HG02588 (cell line): ENCODE results near the gene SCN1B.

Source experiments
- ATAC-seq: cut with Tn5 transposase; IDR thresholded peaks from one replicate; pipeline ENCODE4 v1.9.1; 2021; ENCODE audit warnings: mild to moderate bottlenecking, moderate library complexity; ENCODE audit not compliant: unreplicated experiment

SCN1B gene

GRCh38 chr19:35051796-35052195 is 21.5 kb downstream of the SCN1B start:
- no peak for ATAC-seq

GRCh38 chr19:35052599-35053190 is 22.4 kb downstream of the SCN1B start:
- no peak for ATAC-seq

- ATAC-seq = no peak
These were observed 23.5 kb downstream of the SCN1B start for GRCh38 chr19:35053667-35054293.

GRCh38 chr19:35054626-35055025 is 24.4 kb downstream of the SCN1B start:
- ATAC-seq = no peak

GRCh38 chr19:35055715-35056179 is 25.5 kb downstream of the SCN1B start:
- no peak for ATAC-seq

- ATAC-seq = no peak
These were observed 26.3 kb downstream of the SCN1B start for GRCh38 chr19:35056513-35057063.

- ATAC-seq = no peak
These were observed 28.1 kb downstream of the SCN1B start for GRCh38 chr19:35058370-35058769.

- no peak for ATAC-seq
These were observed 28.9 kb downstream of the SCN1B start for GRCh38 chr19:35059006-35059798.

- no peak for ATAC-seq
These were observed 29.5 kb downstream of the SCN1B start for GRCh38 chr19:35059799-35060091.

GRCh38 chr19:35060160-35060855 is 30.0 kb downstream of the SCN1B start:
- no peak for ATAC-seq

GRCh38 chr19:35061583-35062373 is 31.5 kb downstream of the SCN1B start:
- ATAC-seq = no peak

GRCh38 chr19:35062942-35063341 is 32.7 kb downstream of the SCN1B start:
- no peak for ATAC-seq

GRCh38 chr19:35063940-35064818 is 33.9 kb downstream of the SCN1B start:
- no peak for ATAC-seq

GRCh38 chr19:35065574-35065973 is 35.3 kb downstream of the SCN1B start:
- no peak for ATAC-seq

GRCh38 chr19:35066121-35066520 is 35.9 kb downstream of the SCN1B start:
- ATAC-seq = no peak

- ATAC-seq = peak; percentile 46
These were observed 36.7 kb downstream of the SCN1B start for GRCh38 chr19:35066691-35067563.

- no peak for ATAC-seq
These were observed 38.8 kb downstream of the SCN1B start for GRCh38 chr19:35068941-35069634.

GRCh38 chr19:35069696-35070095 is 39.4 kb downstream of the SCN1B start:
- ATAC-seq = no peak
